Parathyroid adenoma (tissue), 2 donors: ENCODE results near the gene TWNK.

Source experiments
- H2AFZ ChIP-seq: fragments of 300-600 bp; sonication (generic); one replicate; pipeline ENCODE4 v1.7.0; 2017; ENCODE audit warnings: antibody characterized with exemption, mild to moderate bottlenecking
- H3K27ac ChIP-seq: fragments of 300-600 bp; sonication (generic); one replicate; pipeline ENCODE4 v1.7.0; 2017
- H3K27me3 ChIP-seq: fragments of 300-600 bp; sonication (generic); one replicate; pipeline ENCODE4 v1.7.0; 2017; ENCODE audit warnings: low read length; ENCODE audit not compliant: control insufficient read depth, insufficient read depth
- H3K36me3 ChIP-seq: fragments of 300-600 bp; sonication (generic); one replicate; pipeline ENCODE4 v1.7.0; 2017; ENCODE audit warnings: low read length; ENCODE audit not compliant: control insufficient read depth, insufficient read depth
- H3K4me1 ChIP-seq: fragments of 300-600 bp; sonication (generic); one replicate; pipeline ENCODE4 v1.7.0; 2017; ENCODE audit warnings: control low read depth
- H3K4me2 ChIP-seq: fragments of 300-600 bp; sonication (generic); one replicate; pipeline ENCODE4 v1.7.0; 2017; ENCODE audit warnings: low read length
- H3K4me3 ChIP-seq: fragments of 300-600 bp; sonication (generic); one replicate; pipeline ENCODE4 v1.7.0; 2017; ENCODE audit warnings: low read depth, low read length
- H3K79me2 ChIP-seq: fragments of 300-600 bp; sonication (generic); one replicate; pipeline ENCODE4 v1.7.0; 2017; ENCODE audit warnings: control low read depth
- H3K9ac ChIP-seq: fragments of 300-600 bp; sonication (generic); one replicate; pipeline ENCODE4 v1.7.0; 2017; ENCODE audit warnings: mild to moderate bottlenecking
- H3K9me3 ChIP-seq: fragments of 300-600 bp; sonication (generic); one replicate; pipeline ENCODE4 v1.7.0; 2017; ENCODE audit warnings: low read length; ENCODE audit not compliant: control insufficient read depth
- TF ChIP-seq, protein P1 (sequence below): fragments of 300-600 bp; sonication (generic); IDR thresholded peaks from one replicate; pipeline ENCODE4 v1.7.0; 2017; ENCODE audit warnings: antibody characterized with exemption, mild to moderate bottlenecking
- donor health status: primary hyperparathyroidism.

TWNK gene

DNA sequence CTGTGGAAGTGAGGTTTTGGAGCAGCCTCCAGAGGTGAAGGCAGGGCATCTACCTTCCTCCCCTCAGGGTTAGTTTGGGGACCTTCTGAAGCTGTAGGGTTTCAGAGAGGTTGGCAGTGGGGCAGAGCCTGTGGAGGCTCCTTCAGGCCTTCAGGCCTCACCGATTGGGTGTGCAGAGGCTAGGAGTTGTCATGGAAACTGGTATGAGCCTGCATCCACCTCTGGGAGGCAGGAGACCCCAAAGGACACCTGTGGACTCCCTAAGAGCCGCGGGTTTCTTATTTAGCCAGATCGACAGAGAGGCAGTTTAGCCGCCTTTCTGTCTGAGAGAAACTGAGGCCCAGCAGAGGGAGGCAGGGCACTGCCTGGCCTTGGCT is 14.3 kb downstream of the TWNK start:
- Histone ChIP-seq H3K4me3 (peak overlapping the region; percentile 92), H3K9ac (no peak overlapping the region), H3K27ac (peak overlapping the region; percentile 83), H3K36me3 (no peaks in the 10 kb centered on the region), H3K79me2 (peaks cover 3% of the 10 kb centered on the region), H2AFZ (no peak overlapping the region), H3K9me3 (no peaks in the 10 kb centered on the region), H3K4me1 (peaks cover 19% of the 10 kb centered on the region), H3K27me3 (no peaks in the 10 kb centered on the region), H3K4me2 (peak overlapping the region; percentile 98)
- TF ChIP-seq, protein P1, sequence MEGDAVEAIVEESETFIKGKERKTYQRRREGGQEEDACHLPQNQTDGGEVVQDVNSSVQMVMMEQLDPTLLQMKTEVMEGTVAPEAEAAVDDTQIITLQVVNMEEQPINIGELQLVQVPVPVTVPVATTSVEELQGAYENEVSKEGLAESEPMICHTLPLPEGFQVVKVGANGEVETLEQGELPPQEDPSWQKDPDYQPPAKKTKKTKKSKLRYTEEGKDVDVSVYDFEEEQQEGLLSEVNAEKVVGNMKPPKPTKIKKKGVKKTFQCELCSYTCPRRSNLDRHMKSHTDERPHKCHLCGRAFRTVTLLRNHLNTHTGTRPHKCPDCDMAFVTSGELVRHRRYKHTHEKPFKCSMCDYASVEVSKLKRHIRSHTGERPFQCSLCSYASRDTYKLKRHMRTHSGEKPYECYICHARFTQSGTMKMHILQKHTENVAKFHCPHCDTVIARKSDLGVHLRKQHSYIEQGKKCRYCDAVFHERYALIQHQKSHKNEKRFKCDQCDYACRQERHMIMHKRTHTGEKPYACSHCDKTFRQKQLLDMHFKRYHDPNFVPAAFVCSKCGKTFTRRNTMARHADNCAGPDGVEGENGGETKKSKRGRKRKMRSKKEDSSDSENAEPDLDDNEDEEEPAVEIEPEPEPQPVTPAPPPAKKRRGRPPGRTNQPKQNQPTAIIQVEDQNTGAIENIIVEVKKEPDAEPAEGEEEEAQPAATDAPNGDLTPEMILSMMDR, result no peak

DNA sequence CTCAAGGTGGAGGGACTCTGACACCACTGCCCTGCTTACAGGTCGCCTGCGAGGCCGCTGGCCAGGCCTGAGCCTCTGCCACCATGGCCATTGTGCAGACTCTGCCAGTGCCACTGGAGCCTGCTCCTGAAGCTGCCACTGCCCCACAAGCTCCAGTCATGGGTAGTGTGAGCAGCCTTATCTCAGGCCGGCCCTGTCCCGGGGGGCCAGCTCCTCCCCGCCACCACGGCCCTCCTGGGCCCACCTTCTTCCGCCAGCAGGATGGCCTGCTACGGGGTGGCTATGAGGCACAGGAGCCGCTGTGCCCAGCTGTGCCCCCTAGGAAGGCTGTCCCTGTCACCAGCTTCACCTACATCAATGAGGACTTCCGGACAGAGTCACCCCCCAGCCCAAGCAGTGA is 15.1 kb downstream of the TWNK start:
- Histone ChIP-seq H3K36me3 (no peaks in the 10 kb centered on the region), H3K4me3 (no peak overlapping the region), H3K9ac (no peak overlapping the region), H2AFZ (no peak overlapping the region), H3K4me2 (peak overlapping the region; percentile 11), H3K27me3 (no peaks in the 10 kb centered on the region), H3K4me1 (peaks cover 17% of the 10 kb centered on the region), H3K79me2 (peaks cover 3% of the 10 kb centered on the region), H3K9me3 (no peaks in the 10 kb centered on the region), H3K27ac (no peak overlapping the region)
- TF ChIP-seq, protein P1, result no peak

DNA sequence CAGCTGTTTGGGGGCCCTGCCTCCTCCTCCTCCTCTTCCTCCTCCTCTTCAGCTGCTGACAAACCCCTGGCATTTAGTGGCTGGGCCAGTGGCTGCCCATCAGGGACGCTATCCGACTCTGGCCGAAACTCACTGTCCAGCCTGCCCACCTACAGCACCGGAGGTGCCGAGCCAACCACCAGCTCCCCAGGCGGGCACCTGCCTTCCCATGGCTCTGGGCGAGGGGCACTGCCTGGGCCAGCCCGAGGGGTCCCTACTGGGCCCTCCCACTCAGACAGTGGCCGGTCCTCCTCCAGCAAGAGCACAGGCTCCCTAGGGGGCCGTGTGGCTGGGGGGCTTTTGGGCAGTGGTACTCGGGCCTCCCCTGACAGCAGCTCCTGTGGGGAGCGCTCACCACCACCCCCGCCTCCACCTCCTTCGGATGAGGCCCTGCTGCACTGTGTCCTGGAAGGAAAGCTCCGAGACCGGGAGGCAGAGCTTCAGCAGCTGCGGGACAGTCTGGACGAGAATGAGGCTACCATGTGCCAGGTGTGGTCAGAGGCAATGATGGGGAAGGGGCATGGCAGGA is 16.4 kb downstream of the TWNK start:
- peaks cover 14% of the 10 kb centered on the region for H3K4me1 ChIP-seq
- no peaks in the 10 kb centered on the region for H3K36me3 ChIP-seq
- H3K4me2 ChIP-seq, result no peak overlapping the region
- H3K4me3 ChIP-seq, result no peak overlapping the region
- no peaks in the 10 kb centered on the region for H3K9me3 ChIP-seq
- H3K9ac ChIP-seq, result no peak overlapping the region
- TF ChIP-seq, protein P1, result no peak
- H3K27me3 ChIP-seq, result no peaks in the 10 kb centered on the region
- no peak overlapping the region for H2AFZ ChIP-seq
- no peak overlapping the region for H3K27ac ChIP-seq
- peaks cover 3% of the 10 kb centered on the region for H3K79me2 ChIP-seq

DNA sequence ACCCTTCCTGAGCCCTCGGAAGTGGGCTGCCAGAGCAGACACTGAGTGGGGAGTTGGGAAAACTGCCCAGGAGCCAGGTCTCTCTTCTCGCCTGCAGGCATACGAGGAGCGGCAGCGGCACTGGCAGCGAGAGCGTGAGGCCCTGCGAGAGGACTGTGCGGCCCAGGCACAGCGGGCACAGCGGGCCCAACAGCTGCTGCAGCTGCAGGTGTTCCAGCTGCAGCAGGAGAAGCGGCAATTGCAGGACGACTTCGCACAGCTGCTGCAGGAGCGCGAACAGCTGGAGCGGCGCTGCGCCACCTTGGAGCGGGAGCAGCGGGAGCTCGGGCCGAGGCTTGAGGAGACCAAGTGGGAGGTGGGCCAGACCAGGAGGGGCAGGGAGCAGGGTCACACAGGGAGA is 18.0 kb downstream of the TWNK start:
- TF ChIP-seq, protein P1, result no peak
- Histone ChIP-seq H3K27ac (no peak overlapping the region), H3K36me3 (no peaks in the 10 kb centered on the region)

DNA sequence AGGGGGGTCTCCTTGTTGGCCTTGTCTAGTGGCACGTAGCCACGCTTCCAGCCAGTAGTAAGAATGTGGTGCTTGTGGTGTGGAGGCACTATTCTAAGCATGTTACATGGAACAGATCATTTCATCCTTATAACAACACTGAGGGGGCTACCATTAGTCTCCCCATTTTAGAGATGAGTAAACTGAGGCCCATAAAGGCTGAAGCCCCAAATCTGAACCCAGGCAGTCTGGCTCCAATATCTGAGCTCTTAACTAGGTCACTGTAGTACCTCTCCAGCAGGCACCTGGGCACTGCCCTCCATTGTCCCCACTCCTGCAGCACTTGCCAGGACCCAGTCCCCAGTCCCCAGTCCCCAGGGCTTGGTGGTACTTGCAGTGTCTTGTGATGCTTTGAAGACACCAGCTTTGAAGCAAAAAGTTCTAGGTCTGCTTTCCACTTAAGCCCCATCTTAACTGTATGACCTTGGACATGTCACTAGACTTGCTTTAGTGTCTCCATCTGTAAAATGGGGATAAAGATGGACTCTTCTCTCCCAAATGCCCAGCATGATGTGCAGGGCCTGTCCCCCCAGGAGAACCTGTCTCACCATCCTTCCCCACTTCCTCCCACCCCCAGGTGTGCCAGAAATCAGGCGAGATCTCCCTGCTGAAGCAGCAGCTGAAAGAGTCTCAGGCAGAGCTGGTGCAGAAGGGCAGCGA is 18.7 kb downstream of the TWNK start:
- no peak overlapping the region for H3K27ac ChIP-seq
- no peaks in the 10 kb centered on the region for H3K36me3 ChIP-seq
- no peak overlapping the region for H3K9ac ChIP-seq
- no peak overlapping the region for H3K4me3 ChIP-seq
- H3K27me3 ChIP-seq, result no peaks in the 10 kb centered on the region
- H3K4me1 ChIP-seq, result peaks cover 11% of the 10 kb centered on the region
- no peak overlapping the region for H3K4me2 ChIP-seq
- peaks cover 3% of the 10 kb centered on the region for H3K79me2 ChIP-seq
- no peaks in the 10 kb centered on the region for H3K9me3 ChIP-seq
- TF ChIP-seq, protein P1, result no peak
- no peak overlapping the region for H2AFZ ChIP-seq

More for the DNA sequence above, 18.0 kb downstream of the TWNK start:
- Histone ChIP-seq H3K4me2 (no peak overlapping the region), H2AFZ (no peak overlapping the region), H3K4me3 (no peak overlapping the region), H3K27me3 (no peaks in the 10 kb centered on the region), H3K4me1 (peaks cover 12% of the 10 kb centered on the region), H3K79me2 (peaks cover 3% of the 10 kb centered on the region), H3K9ac (no peak overlapping the region), H3K9me3 (no peaks in the 10 kb centered on the region)
